Hepatocyte (in vitro differentiated cells): ENCODE data around the gene G6PC2. TPM values are rescaled to one million over a fixed set of nuclear protein-coding genes. Genes with fewer than 3 reads are reported as not detected.
"Not testable (repeated sequence)": the region's sequence is repeated elsewhere in the genome, so short reads cannot be mapped to it uniquely, and the experiment has no call there.

ENCODE experiments used
- DNase-seq: peaks from one replicate; pipeline ENCODE4 v3.0.0-alpha.2; 2016; ENCODE audit warnings: low spot score
- H2AFZ ChIP-seq: fragments of 200-600 bp; sonication (generic); 2 replicates; pipeline ENCODE4 v1.6.0; 2016; ENCODE audit warnings: antibody characterized with exemption, mild to moderate bottlenecking
- H3K27ac ChIP-seq: fragments of 200-600 bp; sonication (generic); 2 replicates; pipeline ENCODE4 v1.5.1; 2016; ENCODE audit warnings: mild to moderate bottlenecking
- H3K27me3 ChIP-seq: fragments of 200-600 bp; sonication (generic); 2 replicates; pipeline ENCODE4 v1.6.1; 2016
- H3K36me3 ChIP-seq: fragments of 200-600 bp; sonication (generic); replicated peaks from 2 replicates; pipeline ENCODE4 v1.5.1; 2016; ENCODE audit warnings: low read depth; ENCODE audit not compliant: insufficient read depth
- H3K4me1 ChIP-seq: fragments of 200-600 bp; sonication (generic); 2 replicates; pipeline ENCODE4 v1.5.1; 2016; ENCODE audit warnings: mild to moderate bottlenecking, moderate library complexity; ENCODE audit not compliant: insufficient read depth
- H3K4me2 ChIP-seq: fragments of 200-600 bp; sonication (generic); 2 replicates; pipeline ENCODE4 v1.6.0; 2016
- H3K4me3 ChIP-seq: fragments of 200-600 bp; sonication (generic); 2 replicates; pipeline ENCODE4 v1.5.1; 2016; ENCODE audit warnings: mild to moderate bottlenecking
- H3K79me2 ChIP-seq: fragments of 200-600 bp; sonication (generic); 2 replicates; pipeline ENCODE4 v1.6.0; 2017; ENCODE audit warnings: mild to moderate bottlenecking
- H3K9me2 ChIP-seq: fragments of 200-600 bp; sonication (generic); replicated peaks from 2 replicates; pipeline ENCODE4 v1.6.0; 2017; ENCODE audit warnings: mild to moderate bottlenecking; ENCODE audit not compliant: insufficient read depth
- H3K9me3 ChIP-seq: fragments of 200-600 bp; sonication (generic); 2 replicates; pipeline ENCODE4 v1.5.1; 2016; ENCODE audit warnings: low read depth, mild to moderate bottlenecking
- H4K20me1 ChIP-seq: fragments of 200-600 bp; sonication (generic); 2 replicates; pipeline ENCODE4 v1.6.0; 2016; ENCODE audit warnings: mild to moderate bottlenecking; ENCODE audit not compliant: insufficient read depth, poor library complexity, severe bottlenecking
- EZH2 ChIP-seq: fragments of 200-600 bp; sonication (generic); IDR thresholded peaks from 2 replicates; pipeline ENCODE4 v1.6.1; 2016; ENCODE audit warnings: antibody characterized with exemption, mild to moderate bottlenecking, borderline replicate concordance
- EZH2phosphoT487 ChIP-seq: fragments of 200-600 bp; sonication (generic); IDR thresholded peaks from one replicate; pipeline ENCODE4 v1.6.1; 2018; ENCODE audit warnings: antibody characterized with exemption, mild to moderate bottlenecking, low read depth, moderate library complexity; ENCODE audit not compliant: unreplicated experiment, severe bottlenecking
- WGBS: methylation state at CpG from one replicate; pipeline ENCODE4 v1.1.6; 2016; ENCODE audit warnings: low lambda C conversion rate; ENCODE audit errors: missing lambda C conversion rate; 5-methylcytosine and 5-hydroxymethylcytosine counted together
- polyA plus RNA-seq: library from polyadenylated mRNA; unstranded; fragments of >200 nt; fragmentation: Nextera tagmentation; extraction: Ambion mirVana; gene quantifications from 2 replicates; pipeline ENCODE4 v1.2.1, GENCODE V29; 2016
- total RNA-seq: library from RNA; depleted of rRNA; stranded (reverse); fragments of >200 nt; gene quantifications from 2 replicates; pipeline ENCODE4 v1.2.3, GENCODE V29; 2014
- TF ChIP-seq, protein P1 (sequence below): fragments of 200-600 bp; sonication (generic); IDR thresholded peaks from 2 replicates; pipeline ENCODE4 v1.5.1; 2016; ENCODE audit warnings: antibody characterized with exemption, mild to moderate bottlenecking; ENCODE audit not compliant: poor library complexity

G6PC2 gene
- total and polyA plus RNA-seq, 2 experiments from 2014 or later = not detected

- Histone ChIP-seq H3K9me3 (no peaks in the 10 kb centered on the region), H3K4me2 (no peak overlapping the region), H3K4me3 (no peak overlapping the region), H3K79me2 (no peaks in the 10 kb centered on the region), H3K27ac (no peak overlapping the region), H3K4me1 (no peaks in the 10 kb centered on the region), H3K27me3 (no peaks in the 10 kb centered on the region), H3K9me2 (no peaks in the 10 kb centered on the region), H3K36me3 (no peaks in the 10 kb centered on the region), H2AFZ (no peak overlapping the region), H4K20me1 (no peaks in the 10 kb centered on the region)
- DNase-seq = no peak
- TF ChIP-seq EZH2 = no peak
- TF ChIP-seq, protein P1, sequence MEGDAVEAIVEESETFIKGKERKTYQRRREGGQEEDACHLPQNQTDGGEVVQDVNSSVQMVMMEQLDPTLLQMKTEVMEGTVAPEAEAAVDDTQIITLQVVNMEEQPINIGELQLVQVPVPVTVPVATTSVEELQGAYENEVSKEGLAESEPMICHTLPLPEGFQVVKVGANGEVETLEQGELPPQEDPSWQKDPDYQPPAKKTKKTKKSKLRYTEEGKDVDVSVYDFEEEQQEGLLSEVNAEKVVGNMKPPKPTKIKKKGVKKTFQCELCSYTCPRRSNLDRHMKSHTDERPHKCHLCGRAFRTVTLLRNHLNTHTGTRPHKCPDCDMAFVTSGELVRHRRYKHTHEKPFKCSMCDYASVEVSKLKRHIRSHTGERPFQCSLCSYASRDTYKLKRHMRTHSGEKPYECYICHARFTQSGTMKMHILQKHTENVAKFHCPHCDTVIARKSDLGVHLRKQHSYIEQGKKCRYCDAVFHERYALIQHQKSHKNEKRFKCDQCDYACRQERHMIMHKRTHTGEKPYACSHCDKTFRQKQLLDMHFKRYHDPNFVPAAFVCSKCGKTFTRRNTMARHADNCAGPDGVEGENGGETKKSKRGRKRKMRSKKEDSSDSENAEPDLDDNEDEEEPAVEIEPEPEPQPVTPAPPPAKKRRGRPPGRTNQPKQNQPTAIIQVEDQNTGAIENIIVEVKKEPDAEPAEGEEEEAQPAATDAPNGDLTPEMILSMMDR = no peak
- no peak for TF ChIP-seq EZH2phosphoT487
- WGBS = 100% methylated on average over 1 of the region's 1 CpG
Measured at GRCh38 chr2:168853471-168853870, 47.6 kb upstream of the G6PC2 start.

DNA sequence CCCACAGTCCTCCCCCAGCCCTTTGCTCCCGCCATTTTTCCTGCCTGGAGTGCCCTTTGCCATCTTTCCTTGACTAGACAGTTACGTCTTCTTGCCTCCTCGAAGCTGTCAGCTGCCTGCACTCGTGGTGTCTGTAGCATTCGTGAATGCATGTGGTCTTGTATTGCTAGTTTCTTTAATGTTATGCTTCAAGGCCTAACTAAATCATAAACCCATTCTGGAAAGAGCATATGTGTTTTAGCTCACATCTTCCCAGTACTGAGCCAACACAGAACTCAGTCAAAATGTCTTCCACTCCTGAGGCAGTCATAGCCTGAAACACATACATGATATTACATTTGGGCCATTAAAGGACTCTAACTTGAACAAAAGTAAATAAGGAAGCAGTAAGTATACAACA, 46.4 kb upstream of the G6PC2 start:
- Histone ChIP-seq H3K79me2 (no peaks in the 10 kb centered on the region), H3K9me3 (no peaks in the 10 kb centered on the region), H3K4me2 (no peak overlapping the region), H3K36me3 (no peaks in the 10 kb centered on the region), H3K27me3 (no peaks in the 10 kb centered on the region), H4K20me1 (no peaks in the 10 kb centered on the region), H3K4me1 (no peaks in the 10 kb centered on the region), H3K27ac (no peak overlapping the region), H3K4me3 (no peak overlapping the region), H3K9me2 (no peaks in the 10 kb centered on the region), H2AFZ (no peak overlapping the region)
- DNase-seq = no peak
- WGBS = 99% methylated on average over 5 of the region's 5 CpGs
- TF ChIP-seq EZH2 (no peak), EZH2phosphoT487 (no peak)
- TF ChIP-seq, protein P1 = no peak

DNA sequence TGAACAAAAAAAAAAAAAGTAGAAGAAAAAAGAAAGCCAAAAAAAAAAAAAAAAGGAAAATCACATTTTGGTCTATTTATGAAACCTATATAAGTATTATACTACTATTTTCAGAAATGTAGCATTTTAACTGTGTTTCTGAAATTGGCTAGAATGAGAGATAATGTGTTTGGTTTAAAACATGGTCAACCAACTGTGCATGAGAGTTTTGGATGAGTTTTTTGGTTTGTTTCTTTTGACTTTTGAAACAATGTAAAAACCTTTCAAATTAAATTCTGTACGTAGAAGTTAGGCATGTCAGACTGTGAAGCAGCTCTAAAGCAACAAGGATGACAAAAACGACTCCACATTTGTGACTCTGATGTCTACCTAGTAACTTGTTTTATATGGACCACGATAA, 45.5 kb upstream of the G6PC2 start:
- WGBS = 92% methylated on average over 3 of the region's 3 CpGs
- Histone ChIP-seq H3K27me3 (no peaks in the 10 kb centered on the region), H3K27ac (no peak overlapping the region), H3K79me2 (no peaks in the 10 kb centered on the region), H3K9me3 (no peaks in the 10 kb centered on the region), H3K4me3 (no peak overlapping the region), H4K20me1 (no peaks in the 10 kb centered on the region), H3K4me1 (no peaks in the 10 kb centered on the region), H2AFZ (no peak overlapping the region), H3K36me3 (no peaks in the 10 kb centered on the region), H3K4me2 (no peak overlapping the region), H3K9me2 (no peaks in the 10 kb centered on the region)
- no peak for TF ChIP-seq EZH2phosphoT487
- TF ChIP-seq, protein P1 = no peak
- TF ChIP-seq EZH2 = no peak
- no peak for DNase-seq

GRCh38 chr2:168858146-168858545, 42.9 kb upstream of the G6PC2 start:
- no peaks in the 10 kb centered on the region for H4K20me1 ChIP-seq
- no peak overlapping the region for H3K4me3 ChIP-seq
- no peaks in the 10 kb centered on the region for H3K9me2 ChIP-seq
- H2AFZ ChIP-seq = no peak overlapping the region
- no peaks in the 10 kb centered on the region for H3K36me3 ChIP-seq
- no peak for TF ChIP-seq EZH2phosphoT487
- no peak for TF ChIP-seq EZH2
- TF ChIP-seq, protein P1 = no peak
- H3K9me3 ChIP-seq = no peaks in the 10 kb centered on the region
- no peaks in the 10 kb centered on the region for H3K79me2 ChIP-seq
- 92% methylated on average over 2 of the region's 2 CpGs for WGBS
- H3K4me1 ChIP-seq = no peaks in the 10 kb centered on the region
- no peak for DNase-seq
- no peak overlapping the region for H3K4me2 ChIP-seq
- no peak overlapping the region for H3K27ac ChIP-seq
- H3K27me3 ChIP-seq = no peaks in the 10 kb centered on the region

DNA sequence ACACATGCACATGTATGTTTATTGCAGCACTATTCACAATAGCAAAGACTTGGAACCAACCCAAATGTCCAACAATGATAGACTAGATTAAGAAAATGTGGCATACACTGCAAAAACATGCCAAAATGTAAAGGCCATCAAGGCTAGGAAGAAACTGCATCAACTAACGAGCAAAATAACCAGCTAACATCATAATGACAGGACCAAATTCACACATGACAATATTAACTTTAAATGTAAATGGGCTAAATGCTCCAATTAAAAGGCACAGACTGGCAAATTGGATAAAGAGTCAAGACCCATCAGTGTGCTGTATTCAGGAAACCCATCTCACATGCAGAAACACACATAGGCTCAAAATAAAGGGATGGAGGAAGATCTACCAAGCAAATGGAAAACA, 33.9 kb upstream of the G6PC2 start:
- not testable (repeated sequence) for H3K27ac ChIP-seq, H3K36me3 ChIP-seq, DNase-seq, H3K4me1 ChIP-seq, H4K20me1 ChIP-seq, H3K9me2 ChIP-seq, H2AFZ ChIP-seq, H3K79me2 ChIP-seq, H3K9me3 ChIP-seq, H3K27me3 ChIP-seq, H3K4me2 ChIP-seq, H3K4me3 ChIP-seq
- WGBS = 100% methylated on average over 1 of the region's 1 CpG

DNA sequence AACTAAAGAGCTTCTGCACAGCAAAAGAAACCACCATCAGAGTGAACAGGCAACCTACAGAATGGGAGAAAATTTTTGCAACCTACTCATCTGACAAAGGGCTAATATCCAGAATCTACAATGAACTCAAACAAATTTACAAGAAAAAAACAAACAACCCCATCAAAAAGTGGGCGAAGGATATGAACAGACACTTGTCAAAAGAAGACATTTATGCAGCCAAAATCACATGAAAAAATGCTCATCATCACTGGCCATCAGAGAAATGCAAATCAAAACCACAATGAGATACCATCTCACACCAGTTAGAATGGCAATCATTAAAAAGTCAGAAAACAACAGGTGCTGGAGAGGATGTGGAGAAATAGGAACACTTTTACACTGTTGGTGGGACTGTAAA, 30.7 kb upstream of the G6PC2 start:
- not testable (repeated sequence) for H3K36me3 ChIP-seq, H3K79me2 ChIP-seq, H2AFZ ChIP-seq, H3K4me3 ChIP-seq, H3K9me3 ChIP-seq, H3K4me2 ChIP-seq, H3K9me2 ChIP-seq, DNase-seq, H3K27me3 ChIP-seq, H4K20me1 ChIP-seq, H3K4me1 ChIP-seq, H3K27ac ChIP-seq
- 79% methylated on average over 1 of the region's 1 CpG for WGBS
